Breast epithelium (tissue), 4 donors: Measurements from ENCODE around the gene GNAI3. TPM values are rescaled to one million over a fixed set of nuclear protein-coding genes. Genes with fewer than 3 reads are reported as not detected.
A peak's percentile ranks its signal among the peaks of the same experiment; 100 is the strongest.

Experiments used
- DNase-seq, 2 donors: peaks; one replicate each; pipeline ENCODE4 v3.0.0-alpha.2; 2019; ENCODE audit warnings: low spot score in 2 of 2
- H3K27ac ChIP-seq, 2 donors: fragments of 200-600 bp; sonication (generic) in 1 of 2; one replicate each; pipeline ENCODE4 v1.5.1; 2016 to 2019; ENCODE audit warnings: mild to moderate bottlenecking in 1 of 2
- H3K27me3 ChIP-seq, 2 donors: fragments of 200-600 bp; sonication (generic) in 1 of 2; one replicate each; pipeline versions ENCODE4 v1.5.1 to v1.6.0; 2017 to 2019; ENCODE audit warnings: control low read depth in 1 of 2, mild to moderate bottlenecking in 1 of 2
- H3K36me3 ChIP-seq: fragments of 200-600 bp; one replicate; pipeline ENCODE4 v1.5.1; 2019
- H3K4me1 ChIP-seq, 2 donors: fragments of 200-600 bp; sonication (generic); one replicate each; pipeline ENCODE4 v1.5.1; 2016 to 2019; ENCODE audit warnings: control low read depth in 1 of 2
- H3K4me3 ChIP-seq, 3 donors: fragments of 200-600 bp; sonication (generic); 1 replicate in 2 of 3; 2 replicates in 1 of 3; pipeline ENCODE4 v1.5.1; 2016 to 2019; ENCODE audit warnings: mild to moderate bottlenecking in 3 of 3, moderate library complexity in 2 of 3
- H3K9me3 ChIP-seq, 2 donors: fragments of 200-600 bp; sonication (generic) in 1 of 2; one replicate each; pipeline ENCODE4 v1.5.1; 2016 to 2019; ENCODE audit warnings: control low read depth in 1 of 2
- POLR2A ChIP-seq: fragments of 450-650 bp; IDR thresholded peaks from one replicate; pipeline ENCODE4 v1.6.1; 2016; ENCODE audit warnings: antibody characterized with exemption, mild to moderate bottlenecking, moderate library complexity
- POLR2AphosphoS5 ChIP-seq, 3 donors: sonication (generic); formaldehyde crosslinking; IDR thresholded peaks; one replicate each; pipeline ENCODE4 v1.6.1; 2017; ENCODE audit warnings: antibody characterized with exemption in 3 of 3
- intact Hi-C: fragments of 100-400 bp; cut with DNase I; formaldehyde crosslinking; loops from one replicate; pipeline ENCODE4 v1.15.1; 2023; ENCODE audit warnings: low total_unique reads
- total RNA-seq, 3 donors: library from RNA; depleted of rRNA; stranded (reverse); fragments of >200 nt; gene quantifications; one replicate each; pipeline ENCODE4 v1.1.0, GENCODE V29; 2016
- TF ChIP-seq, protein P1 (sequence below), 3 donors: fragments of 450-650 bp; IDR thresholded peaks; one replicate each; pipeline ENCODE4 v1.5.1; 2016 to 2017; ENCODE audit warnings: antibody characterized with exemption in 3 of 3, mild to moderate bottlenecking in 3 of 3, moderate library complexity in 3 of 3

The GNAI3 gene
- total RNA-seq, 3 donors from 2014 or later: 5.9 to 6.9 (median 6.2) TPM

DNA sequence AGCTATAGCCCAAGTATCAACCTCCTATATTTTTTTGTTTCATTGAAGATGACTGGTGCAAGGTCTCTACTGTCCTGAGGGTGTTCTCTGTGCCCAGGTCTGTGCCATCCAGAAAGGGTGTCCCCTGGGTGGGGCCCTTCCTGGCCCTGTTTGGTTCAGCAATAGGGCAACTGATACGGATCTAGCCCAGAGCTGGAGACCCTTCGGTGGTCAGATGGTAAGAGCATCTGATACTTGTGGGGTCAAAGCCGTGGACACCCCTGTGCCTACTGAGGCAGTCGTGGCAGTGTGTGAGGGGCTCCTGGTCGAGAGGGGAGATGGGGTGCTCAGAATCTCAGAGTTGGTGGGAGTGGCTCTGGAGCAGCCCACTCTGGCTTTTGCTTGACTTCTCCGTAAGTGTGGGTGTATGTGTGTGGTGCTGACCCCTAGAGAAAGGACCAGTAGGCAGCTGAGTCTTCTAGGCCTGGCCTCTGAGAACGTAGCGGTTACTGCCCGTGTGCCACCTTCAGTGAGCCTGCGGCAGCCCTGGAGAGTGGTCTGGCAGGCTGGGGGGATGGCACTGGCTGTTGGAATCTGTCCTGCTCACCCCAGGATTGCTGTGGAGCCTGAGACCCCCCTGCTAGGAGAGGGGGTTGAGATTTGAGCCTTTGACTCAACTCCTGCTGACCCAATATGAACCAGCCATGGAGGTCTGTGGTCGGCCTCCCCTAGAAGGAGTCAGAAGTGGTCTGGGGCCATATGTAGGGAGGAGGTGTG is 73.9 kb downstream of the GNAI3 start:
- TF ChIP-seq, protein P1, sequence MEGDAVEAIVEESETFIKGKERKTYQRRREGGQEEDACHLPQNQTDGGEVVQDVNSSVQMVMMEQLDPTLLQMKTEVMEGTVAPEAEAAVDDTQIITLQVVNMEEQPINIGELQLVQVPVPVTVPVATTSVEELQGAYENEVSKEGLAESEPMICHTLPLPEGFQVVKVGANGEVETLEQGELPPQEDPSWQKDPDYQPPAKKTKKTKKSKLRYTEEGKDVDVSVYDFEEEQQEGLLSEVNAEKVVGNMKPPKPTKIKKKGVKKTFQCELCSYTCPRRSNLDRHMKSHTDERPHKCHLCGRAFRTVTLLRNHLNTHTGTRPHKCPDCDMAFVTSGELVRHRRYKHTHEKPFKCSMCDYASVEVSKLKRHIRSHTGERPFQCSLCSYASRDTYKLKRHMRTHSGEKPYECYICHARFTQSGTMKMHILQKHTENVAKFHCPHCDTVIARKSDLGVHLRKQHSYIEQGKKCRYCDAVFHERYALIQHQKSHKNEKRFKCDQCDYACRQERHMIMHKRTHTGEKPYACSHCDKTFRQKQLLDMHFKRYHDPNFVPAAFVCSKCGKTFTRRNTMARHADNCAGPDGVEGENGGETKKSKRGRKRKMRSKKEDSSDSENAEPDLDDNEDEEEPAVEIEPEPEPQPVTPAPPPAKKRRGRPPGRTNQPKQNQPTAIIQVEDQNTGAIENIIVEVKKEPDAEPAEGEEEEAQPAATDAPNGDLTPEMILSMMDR (IDR thresholded peaks at IDR 0.05): no peak
- no peak for TF ChIP-seq POLR2AphosphoS5 (IDR thresholded peaks at IDR 0.05)
- TF ChIP-seq POLR2A: no peak
- no peaks in the 10 kb centered on the region for H3K9me3 ChIP-seq
- peak overlapping the region in 1 of 3 donors; percentile 79 for H3K4me3 ChIP-seq
- H3K4me1 ChIP-seq: peaks cover 0 to 15% of the 10 kb centered on the region in 2 donors
- no peaks in the 10 kb centered on the region for H3K27me3 ChIP-seq
- no peaks in the 10 kb centered on the region for H3K36me3 ChIP-seq
- DNase-seq: no peak
- H3K27ac ChIP-seq: peak overlapping the region in 1 of 2 donors; percentile 26
- intact Hi-C loops: no loop called here

DNA sequence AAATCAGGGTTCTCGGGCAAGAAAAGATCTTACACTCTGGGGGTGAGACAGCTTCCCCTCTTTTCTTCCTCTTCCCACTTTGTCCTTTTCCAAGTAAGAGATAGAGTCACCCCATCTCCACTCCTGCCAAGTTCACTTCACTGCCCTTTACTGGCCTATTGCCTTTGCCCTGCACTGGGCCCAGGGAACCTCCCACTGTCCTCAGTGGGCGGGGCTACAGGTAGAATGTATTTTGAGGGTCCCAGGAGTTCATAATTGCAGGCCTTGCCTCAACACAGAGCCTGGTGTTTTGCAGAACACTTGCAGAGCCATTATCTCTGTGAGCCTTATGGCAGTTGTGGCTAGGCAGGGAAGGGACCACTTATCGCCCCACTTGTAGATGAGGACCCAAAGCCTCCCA is 74.5 kb downstream of the GNAI3 start:
- peak overlapping the region in 1 of 2 donors; percentile 26 for H3K27ac ChIP-seq
- no peaks in the 10 kb centered on the region for H3K9me3 ChIP-seq
- TF ChIP-seq POLR2AphosphoS5 (IDR thresholded peaks at IDR 0.05) (no peak), POLR2A (no peak)
- TF ChIP-seq, protein P1 (IDR thresholded peaks at IDR 0.05): no peak
- intact Hi-C loops: no loop called here
- H3K4me3 ChIP-seq: no peak overlapping the region
- H3K36me3 ChIP-seq: no peaks in the 10 kb centered on the region
- peaks cover 0 to 15% of the 10 kb centered on the region in 2 donors for H3K4me1 ChIP-seq
- DNase-seq: no peak
- no peaks in the 10 kb centered on the region for H3K27me3 ChIP-seq

DNA sequence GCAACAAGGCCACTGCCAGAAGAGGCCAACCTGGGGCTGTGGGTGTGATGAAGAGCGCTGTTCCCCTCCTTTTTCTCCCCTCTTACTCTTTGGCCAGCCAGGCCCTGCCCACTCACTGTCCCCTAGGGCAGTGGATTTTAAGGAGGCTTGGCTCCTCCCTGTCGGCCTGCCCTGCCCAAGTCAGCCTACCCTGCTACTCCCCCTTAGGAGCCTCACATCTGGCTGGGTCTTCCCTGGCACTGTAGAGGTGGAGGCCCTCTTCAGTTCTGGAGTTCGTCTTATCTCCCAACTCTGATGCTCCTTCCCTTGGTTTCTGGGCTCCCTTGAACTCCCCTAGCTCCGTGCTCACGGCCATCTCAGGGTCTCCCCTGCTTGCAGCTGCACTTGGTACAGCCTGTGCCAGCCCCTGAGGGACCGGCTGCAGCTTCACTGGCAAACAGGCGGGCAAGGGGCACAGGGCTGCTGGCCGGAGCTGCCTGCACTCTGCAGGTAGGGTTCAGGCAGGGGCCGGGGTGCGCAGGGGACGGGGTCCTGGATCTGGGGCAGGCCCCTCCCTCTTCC is 75.3 kb downstream of the GNAI3 start:
- TF ChIP-seq POLR2AphosphoS5 (IDR thresholded peaks at IDR 0.05): no peak
- TF ChIP-seq, protein P1 (IDR thresholded peaks at IDR 0.05): no peak
- no peak for TF ChIP-seq POLR2A
- H3K9me3 ChIP-seq: no peaks in the 10 kb centered on the region
- peak overlapping the region in 2 of 3 donors; percentile 13 to 18 for H3K4me3 ChIP-seq
- H3K36me3 ChIP-seq: no peaks in the 10 kb centered on the region
- H3K27ac ChIP-seq: peak overlapping the region in 1 of 2 donors; percentile 26
- H3K27me3 ChIP-seq: no peaks in the 10 kb centered on the region
- DNase-seq: no peak
- peaks cover 0 to 15% of the 10 kb centered on the region in 2 donors for H3K4me1 ChIP-seq
- intact Hi-C loops: no loop called here

DNA sequence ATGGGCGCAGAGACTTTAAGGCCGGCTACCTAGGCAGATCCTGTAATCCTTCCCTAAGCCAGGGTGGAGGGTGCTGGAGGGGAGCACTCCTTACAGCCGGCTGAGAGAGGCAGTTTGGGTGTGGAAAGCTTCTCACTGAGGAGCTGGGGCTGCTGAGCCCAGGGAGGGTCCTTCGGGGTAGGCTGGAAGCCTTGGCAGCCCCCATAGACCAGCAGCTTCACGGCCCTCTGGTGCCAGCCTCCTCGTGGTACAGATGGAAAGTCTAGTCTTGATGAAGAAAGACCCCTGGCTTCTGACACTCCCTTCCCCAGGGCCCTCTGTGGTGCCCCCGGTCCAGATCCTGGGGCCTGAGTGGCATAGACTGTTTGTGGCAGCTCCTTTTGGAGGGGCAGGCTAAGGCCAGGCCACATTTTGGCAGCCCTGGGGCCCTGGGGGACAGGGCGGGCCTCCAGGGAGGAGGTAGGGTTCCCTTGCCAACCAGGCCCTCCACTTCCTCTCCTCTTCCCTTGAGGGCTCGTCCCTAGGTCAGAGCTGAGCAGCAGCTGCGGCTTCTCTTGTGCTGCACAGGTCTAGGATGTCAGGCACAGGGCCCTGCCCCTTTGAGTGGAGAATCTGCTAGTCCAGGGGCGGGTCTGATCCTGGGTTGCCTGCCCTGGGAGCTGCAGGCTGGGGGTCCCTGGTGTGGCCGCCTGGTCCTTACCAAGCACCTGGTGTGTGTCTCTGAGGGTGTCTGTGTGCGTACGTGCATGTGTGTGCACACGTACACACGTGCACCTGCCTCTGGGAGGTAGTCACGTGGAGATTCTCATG is 76.0 kb downstream of the GNAI3 start:
- H3K4me3 ChIP-seq: peak overlapping the region in 2 of 3 donors; percentile 13 to 18
- intact Hi-C loops: no loop called here
- DNase-seq: no peak
- no peaks in the 10 kb centered on the region for H3K9me3 ChIP-seq
- H3K4me1 ChIP-seq: peaks cover 0 to 8% of the 10 kb centered on the region in 2 donors
- H3K27me3 ChIP-seq: no peaks in the 10 kb centered on the region
- H3K27ac ChIP-seq: peak overlapping the region in 1 of 2 donors; percentile 26
- TF ChIP-seq POLR2A (no peak), POLR2AphosphoS5 (IDR thresholded peaks at IDR 0.05) (no peak)
- TF ChIP-seq, protein P1 (IDR thresholded peaks at IDR 0.05): no peak
- no peaks in the 10 kb centered on the region for H3K36me3 ChIP-seq
